Measurements from ENCODE around the gene ING2.

Gene ING2

GRCh38 chr4:183503497-183504063 lies 1.3 kb upstream of the ING2 start:
- no peak for DNase-seq

- DNase-seq, result peak; percentile 89
Observed at GRCh38 chr4:183504064-183504929, 561 bp upstream of the ING2 start.

GRCh38 chr4:183505611-183506388 lies 942 bp downstream of the ING2 start:
- peak; percentile 55 for DNase-seq

- DNase-seq, result no peak
Observed at GRCh38 chr4:183506389-183506735, 1.5 kb downstream of the ING2 start.

GRCh38 chr4:183507925-183508696 lies 3.3 kb downstream of the ING2 start:
- DNase-seq, result no peak

GRCh38 chr4:183508697-183509335 lies 4.0 kb downstream of the ING2 start:
- DNase-seq, result no peak

GRCh38 chr4:183515411-183515810 lies 10.6 kb downstream of the ING2 start:
- no peak for DNase-seq

GRCh38 chr4:183517194-183517593 lies 12.3 kb downstream of the ING2 start:
- DNase-seq, result no peak

GRCh38 chr4:183517781-183518180 lies 12.9 kb downstream of the ING2 start:
- DNase-seq, result no peak

- DNase-seq, result no peak
Observed at GRCh38 chr4:183522821-183523220, 18.0 kb downstream of the ING2 start.

- no peak for DNase-seq
Observed at GRCh38 chr4:183527326-183527725, 22.5 kb downstream of the ING2 start.

GRCh38 chr4:183532821-183533220 lies 28.0 kb downstream of the ING2 start:
- DNase-seq, result no peak

GRCh38 chr4:183533698-183534097 lies 28.8 kb downstream of the ING2 start:
- no peak for DNase-seq

GRCh38 chr4:183540410-183541009 lies 35.7 kb downstream of the ING2 start:
- no peak for DNase-seq

- no peak for DNase-seq
Observed at GRCh38 chr4:183541010-183541751, 36.3 kb downstream of the ING2 start.

- no peak for DNase-seq
Observed at GRCh38 chr4:183541752-183542040, 36.8 kb downstream of the ING2 start.

- no peak for DNase-seq
Observed at GRCh38 chr4:183543435-183543834, 38.6 kb downstream of the ING2 start.

- DNase-seq, result no peak
Observed at GRCh38 chr4:183544109-183544508, 39.3 kb downstream of the ING2 start.

GRCh38 chr4:183546376-183546775 lies 41.5 kb downstream of the ING2 start:
- no peak for DNase-seq

- DNase-seq, result no peak
Observed at GRCh38 chr4:183548306-183548705, 43.4 kb downstream of the ING2 start.

GRCh38 chr4:183550345-183551093 lies 45.7 kb downstream of the ING2 start:
- DNase-seq, result no peak

Data from NCI-H510A (cell line).